ENCODE data around the gene PNMA1.

Gene PNMA1

DNA sequence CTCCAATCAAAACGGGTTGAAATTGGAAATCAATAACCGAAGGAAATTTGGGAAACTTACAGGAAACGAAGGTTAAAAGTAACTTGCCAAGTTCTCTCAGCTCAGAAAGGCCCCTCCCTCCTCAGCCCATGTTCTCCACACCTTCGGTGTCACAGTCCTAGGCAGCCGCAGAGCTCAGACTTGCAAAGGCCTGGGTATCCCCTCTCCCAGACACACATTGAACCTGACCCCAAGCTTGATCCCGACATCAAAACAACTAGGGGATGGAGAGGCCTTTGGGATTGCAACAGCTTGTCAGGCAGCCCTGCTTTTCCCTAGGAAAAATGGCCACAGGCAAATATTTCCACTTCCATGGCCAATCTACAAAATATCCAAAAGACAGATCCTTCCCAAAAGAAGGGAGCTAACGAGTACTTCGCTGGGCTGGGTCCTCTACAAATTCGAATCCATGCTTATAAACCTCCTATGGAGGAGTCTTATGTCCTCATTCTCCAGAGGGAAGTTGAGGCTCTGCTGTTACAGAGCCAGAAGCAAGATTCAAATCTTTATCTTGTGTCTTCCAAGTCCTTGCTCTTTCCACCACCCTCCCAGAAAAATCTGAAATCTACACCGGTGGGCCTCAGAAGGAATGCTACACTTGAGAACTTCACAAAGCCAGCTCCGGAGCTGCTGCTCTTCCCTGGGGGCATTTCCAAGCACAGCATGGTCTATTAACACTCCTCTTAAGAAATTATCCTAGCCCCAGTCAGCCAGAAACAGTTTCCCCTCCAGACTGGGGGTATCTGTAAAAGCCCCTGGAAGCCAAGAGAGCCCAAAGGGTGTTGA, 35.7 kb upstream of the PNMA1 start:
- DNase-seq = no peak

DNA sequence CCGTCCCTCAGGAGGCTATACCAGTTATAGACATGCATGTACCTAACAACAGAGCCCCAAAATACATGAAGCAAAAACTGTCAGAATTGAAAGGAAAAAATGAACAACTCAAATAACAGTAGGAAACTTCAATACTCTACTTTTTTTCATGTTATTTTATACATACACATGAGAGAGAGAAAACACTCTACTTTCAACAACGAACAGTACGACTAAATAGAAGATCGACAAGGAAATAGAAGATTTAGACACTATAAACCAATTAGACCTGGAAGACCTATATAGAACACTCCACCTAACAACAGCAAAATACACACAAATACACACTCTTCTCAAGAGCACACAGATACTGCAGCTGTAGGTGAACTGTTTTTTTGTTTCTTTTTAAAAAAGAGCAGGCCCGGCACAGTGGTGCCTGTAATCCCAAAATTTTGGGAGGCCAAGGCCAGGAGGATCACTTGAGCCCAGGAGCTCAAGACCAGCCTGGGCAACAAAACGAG, 34.7 kb upstream of the PNMA1 start:
- no peak for DNase-seq

DNA sequence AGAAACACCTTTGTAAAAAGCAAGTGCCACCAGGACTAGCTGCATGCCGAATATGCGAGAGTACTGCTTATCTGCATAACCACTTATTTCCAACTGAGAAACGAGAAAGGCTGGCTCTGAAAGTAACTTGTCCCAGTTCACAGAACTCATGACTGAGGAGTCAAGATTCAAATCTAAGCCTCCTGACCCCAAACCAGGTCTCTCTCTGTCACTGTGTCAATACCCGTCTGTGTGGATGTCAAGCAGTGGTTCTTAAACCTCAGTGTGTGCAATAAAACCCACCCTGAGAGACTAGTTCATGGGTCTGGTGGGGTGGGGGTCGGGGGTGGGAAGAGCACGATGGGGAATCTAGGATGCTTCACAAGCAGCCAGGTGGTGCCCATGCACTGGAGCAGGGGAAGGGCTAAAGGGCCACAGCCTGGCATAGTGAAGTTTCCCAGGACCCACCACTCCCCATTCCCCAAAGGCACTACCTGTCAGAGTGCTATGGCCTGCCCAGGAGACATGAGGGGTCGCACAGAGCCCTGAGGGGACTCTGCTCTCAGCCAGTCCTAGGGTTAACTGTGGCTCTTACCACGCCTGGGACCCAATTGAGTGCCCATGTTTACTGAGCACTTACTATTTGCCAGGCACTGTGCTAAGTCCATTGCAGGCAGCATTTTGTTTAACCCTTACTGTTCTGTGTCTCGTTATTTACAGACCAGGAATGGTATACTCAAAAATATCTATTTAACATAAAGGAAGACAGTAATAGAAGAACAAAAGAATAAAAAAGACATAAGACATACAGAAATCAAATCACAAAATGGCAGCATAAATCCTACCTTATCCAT, 33.4 kb upstream of the PNMA1 start:
- no peak for DNase-seq

DNA sequence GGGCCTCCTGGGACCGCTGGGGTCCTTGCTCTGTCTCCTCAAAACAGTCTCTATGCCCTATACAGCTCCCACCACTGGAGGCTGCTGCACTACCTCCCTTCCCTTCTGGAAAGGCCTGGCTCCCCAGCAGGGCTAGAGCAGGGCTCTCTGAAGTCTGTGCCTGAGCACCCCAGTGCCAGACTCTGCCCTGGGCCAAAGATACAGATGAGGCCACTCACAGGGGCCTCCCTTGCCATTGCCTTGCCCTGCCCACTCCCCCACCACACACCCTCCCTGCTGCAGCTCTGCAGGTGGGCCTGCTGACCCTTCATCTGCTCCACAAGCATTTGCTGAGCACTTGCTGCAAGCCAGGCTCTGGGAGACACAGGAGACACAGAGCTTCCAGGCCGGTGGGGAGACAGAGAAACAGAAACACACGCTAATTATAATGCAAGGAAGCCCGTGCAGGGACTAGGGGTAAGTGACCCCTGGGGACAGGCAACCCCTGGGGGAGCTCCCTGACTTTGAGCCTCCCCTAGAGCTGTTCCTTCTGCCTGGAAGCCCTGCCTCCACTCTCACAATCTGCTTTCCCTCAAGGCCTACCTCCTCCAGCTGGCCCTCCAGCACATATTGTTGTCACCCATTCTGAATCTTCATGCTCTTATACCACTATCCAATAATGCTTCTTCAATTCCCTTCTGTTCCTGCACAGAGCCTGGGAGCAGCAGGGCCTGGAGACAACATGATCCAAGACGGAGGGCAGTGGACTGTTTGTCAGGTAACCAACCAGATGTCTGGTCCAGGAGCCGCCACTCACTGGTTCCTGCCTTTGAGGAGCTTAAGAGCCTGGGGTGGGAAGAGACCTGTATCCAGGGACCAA, 32.6 kb upstream of the PNMA1 start:
- no peak for DNase-seq

DNA sequence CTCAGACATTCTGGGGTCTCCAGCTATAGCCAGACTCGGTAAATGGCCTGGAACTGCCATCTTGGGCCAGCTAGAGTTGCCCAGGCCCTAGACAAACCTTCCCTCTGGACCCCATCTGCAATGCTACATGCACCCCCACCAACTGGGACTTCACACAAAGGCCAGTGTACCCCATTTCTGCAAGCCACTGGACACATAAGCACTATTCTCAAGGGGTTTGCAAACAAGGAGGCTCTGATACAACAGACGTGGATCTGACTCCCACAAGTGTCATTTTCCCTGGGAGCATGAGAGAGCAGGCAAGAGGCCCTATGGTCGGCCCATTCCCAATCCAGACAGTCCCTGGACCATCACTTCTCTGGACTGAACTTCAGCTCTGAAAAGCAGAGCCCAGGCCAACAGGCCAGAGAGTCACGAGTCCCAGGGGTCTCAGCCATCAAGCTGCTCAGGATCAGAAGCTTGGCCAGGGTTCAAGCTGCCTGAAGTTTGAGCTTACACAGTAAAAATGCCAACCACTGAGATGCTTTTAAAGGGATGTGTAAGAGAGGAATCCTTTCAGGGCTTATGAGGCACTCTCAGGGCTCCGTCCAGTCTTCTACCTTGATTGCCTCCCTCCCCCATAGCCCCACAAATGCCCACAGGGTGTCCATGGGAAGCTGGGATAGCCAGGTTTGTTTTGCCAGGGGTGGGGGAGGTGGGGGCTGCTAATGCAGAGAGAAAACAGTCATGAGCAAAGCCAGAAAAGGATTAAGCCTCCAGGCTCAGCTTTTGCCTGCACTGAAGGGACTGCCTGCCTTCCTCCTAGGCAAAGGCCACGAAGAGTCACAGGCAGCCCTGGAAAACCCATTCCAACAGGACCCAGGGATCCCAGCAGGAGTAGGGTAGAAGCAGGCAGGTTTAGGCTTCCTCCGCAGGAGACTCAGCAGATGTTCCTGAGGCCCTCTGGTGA, 31.7 kb upstream of the PNMA1 start:
- no peak for DNase-seq

DNA sequence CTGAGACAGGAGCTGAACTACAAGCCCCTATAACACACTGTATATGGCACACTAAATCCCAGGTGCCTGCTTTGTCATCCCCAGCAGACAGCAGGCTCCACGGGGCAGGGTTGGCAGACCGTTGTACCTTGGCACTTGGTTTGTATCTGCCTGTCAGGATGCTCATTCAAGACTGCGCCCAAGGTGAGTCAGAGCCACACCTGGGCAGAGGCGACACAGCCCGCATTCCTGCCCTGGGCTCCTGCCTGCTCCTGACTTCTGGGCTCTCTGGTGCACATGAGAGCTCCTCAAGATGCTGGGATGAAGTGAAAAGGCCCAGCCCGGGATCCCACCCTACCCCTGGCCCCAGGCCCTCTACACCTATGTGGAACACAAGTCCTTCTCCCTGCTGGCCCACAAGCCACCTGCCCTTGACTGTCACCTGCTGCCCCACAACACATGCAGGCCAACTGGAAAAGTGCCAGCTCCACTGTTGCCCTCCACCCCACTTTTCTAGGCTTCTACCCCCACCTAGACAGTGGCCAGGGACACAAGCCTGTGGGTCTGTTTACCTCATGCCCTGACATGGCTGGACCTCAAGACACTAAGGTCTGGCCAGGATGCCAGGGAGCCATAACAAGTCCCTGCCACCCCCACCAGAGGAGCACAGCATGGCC, 30.8 kb upstream of the PNMA1 start:
- DNase-seq = no peak

DNA sequence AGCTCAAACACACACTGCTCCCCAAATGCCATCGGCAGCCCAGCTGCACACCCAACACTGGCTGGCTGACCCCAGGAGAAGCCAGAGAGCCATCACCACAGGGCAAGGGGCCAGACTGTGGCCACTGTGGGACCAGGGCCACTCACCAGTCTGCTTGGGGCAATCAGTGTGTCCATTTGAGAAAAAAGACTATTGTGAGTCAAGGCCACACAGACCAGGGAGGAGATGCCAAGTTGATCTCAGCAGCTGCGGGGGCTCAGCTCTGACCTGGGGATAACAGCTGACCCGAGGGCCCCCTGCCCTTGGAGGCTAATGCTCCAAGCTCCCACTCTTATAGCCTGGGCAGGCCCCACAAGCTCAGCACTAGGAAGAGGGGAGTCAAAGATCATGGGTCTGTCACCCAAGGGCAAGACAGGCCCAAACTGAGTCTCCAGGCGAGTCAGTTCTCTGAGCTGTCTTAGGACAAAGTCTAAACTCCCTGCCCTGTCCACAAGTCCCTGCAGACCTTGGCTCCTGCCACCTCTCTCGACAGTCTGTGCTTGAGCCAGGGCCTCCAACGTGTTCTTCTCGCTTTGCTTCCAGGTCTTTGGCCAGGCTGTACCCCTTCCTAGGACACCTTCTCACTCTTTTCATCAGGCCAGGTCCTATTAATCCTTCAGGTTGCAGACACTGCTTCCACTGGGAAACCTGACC, 30.1 kb upstream of the PNMA1 start:
- DNase-seq = no peak

DNA sequence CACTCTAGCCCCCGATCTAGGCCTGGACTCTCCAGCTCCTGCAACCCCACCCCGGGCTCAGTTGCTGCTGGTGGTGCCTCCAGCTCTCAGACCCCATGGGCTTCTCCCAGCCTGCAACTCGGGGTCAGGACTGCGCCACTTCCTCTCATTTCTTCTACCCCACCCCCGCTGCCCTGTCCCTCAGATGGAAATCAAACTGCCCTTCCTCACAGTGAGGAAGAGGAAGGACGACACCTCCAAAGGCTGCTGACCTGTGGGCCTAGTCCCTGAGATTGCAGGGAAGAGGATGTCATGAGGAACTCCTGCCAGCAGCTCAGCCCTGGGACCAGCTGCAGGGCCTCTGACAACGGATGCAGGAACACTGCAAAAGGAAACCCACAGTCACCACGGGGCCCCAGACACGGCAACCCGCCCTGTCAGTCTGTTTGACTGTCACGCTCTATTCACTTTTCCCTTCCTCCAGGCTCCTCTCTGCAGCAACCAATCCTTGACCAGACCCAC, 29.3 kb upstream of the PNMA1 start:
- no peak for DNase-seq

DNA sequence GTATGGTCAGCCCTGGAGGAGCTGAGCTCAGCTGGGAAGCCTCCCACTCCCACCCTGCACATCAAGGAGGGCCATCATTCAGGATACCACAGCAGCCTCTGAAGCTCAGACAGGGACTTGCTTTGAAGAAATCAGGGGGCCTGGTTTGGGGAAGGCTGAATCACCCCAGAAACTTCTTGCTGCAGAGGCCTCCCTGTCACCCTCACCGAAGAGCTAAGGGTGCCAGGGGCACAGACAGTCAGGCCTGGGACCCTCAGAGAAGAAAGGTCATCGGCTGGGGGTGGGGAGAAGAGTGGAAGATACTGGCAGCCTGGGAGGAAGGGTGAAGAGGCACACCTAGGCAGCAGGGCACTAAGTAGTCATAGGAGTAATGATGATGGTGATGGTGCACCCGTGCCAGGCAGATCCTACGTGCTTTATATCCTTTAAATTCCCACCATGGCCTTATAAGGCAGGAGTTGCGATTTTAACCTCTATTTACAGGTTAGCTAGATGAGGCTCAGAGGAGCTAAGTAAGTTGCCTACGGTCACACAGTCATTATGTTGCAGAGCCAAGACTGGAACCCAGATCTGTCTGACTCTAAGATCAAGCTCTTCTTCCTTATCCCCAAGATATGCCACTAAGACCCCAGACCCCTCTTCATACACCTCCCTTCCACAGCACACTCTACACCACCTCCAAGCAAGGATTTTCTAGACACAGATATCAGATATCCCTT, 28.5 kb upstream of the PNMA1 start:
- no peak for DNase-seq

DNA sequence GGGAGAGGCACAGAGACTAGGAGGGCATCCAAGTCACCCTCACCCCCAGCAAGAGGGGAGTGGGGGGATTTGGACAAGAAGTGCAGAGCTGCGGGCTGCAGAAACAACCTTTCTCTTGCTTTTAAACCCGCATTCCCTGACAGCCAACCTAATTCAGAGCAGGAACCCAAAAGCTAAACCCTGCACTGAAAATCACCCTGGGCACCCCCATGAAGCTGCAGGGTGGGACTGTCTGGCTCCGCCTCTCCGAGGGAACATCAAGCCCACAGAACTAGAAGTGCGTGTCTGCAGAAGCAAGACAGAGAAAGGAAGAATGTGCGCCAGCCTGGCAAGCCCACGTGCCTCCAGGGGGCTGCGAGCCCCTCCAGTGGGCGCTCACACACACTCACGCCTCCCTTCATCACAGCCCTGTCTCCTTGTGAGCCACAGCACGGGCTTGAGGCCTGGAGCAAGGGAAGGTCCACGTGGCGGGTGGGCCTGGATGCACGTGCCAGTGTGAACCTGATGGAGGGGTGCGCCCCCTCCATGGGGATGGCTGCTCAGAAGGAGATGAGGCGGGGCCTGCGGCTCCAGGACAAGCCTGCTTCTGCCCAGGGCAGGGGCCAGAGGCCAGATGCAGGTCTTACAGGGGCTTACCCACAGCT, 27.8 kb upstream of the PNMA1 start:
- DNase-seq = no peak

DNA sequence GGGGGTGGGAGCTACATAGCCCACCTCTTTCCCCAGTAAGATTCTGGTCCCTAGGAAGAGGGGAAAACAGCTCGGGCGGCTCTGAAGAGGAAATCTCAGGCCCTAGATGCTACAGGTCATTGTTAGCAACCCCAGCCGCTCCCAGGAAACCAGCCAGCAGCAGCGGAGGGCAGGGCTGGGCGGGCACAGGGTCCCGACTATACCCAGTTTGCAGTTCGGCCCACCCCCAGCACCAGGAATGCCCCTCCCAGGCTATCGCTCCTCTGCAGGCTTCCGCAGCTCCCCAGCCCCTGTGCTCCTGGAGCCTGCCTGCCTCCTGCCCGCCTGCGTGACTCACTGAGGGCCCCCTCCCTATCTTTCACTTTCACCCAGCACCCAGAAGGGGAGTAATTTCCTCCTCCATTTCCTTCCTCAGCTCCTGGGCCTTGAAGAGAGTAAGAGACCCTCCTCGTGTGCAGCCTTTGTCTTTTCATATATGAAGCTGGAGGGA, 27.2 kb upstream of the PNMA1 start:
- DNase-seq = no peak

DNA sequence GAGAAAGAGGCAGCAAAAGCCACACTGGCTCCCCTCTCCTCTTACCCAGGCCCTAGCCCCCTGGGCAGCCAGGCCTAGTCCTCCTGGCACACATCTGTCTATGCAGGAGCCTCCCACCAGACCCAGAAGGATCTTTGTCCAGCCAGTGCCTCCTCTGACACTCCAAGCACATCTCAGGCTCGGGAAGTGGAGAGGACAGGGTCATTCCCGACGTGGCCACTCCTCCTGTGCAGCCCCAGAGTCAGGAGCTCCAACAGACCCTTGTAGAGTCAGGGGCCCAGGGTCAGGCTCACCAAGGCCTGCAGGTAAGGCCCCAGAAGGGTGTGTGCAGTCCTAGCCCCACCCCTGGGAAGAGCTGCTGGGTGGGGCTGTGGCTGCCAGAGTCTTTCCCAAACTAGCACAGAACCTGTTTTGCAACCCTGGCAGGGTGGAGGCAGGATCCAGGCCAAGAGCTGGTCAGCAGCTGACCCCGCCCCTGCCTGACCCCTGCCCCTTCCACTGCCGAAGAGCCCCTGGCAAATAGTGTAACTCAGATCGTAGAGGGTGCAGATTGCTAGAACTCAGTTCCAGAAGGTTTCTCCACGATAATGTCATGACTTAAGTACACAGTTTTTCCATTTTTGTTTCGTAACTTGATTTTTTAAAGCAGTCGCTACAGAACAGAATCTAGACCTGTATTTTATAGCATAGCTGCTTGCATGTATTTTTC, 26.6 kb upstream of the PNMA1 start:
- no peak for DNase-seq

DNA sequence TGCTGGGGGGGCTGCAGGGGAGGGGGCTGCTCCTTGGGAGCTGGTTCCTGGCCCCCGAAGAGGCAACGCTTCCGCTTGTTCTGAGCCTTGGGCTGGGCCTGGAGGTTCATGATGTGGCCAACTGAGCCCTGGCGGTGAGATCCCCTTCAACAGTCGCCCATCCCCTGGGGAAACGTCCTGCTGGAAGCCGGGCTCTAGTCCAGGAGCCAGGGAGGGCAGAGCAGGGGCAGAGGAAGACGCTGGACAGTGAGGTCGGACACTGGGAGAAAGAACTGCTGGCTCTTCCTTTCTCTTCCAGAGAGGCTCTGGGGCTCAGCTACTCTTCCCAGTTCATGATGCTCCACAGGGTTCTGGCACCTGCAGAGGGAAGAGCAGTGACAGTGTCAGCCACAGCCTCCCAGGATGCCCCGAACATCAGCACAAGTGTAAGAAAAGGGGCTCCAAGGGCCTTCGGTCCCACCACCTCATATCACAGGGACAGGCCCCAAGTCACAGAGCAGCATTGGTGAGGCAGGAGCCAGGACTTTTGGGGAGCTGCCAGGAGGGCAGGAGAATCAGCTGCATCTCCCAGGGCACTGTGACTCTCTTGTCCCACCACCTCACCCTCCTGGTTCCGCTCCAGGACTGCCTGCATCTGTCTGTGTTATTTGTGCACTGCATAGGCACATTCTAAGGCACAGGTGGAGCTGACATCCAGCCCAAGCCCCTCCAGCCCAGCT, 25.9 kb upstream of the PNMA1 start:
- DNase-seq = no peak

DNA sequence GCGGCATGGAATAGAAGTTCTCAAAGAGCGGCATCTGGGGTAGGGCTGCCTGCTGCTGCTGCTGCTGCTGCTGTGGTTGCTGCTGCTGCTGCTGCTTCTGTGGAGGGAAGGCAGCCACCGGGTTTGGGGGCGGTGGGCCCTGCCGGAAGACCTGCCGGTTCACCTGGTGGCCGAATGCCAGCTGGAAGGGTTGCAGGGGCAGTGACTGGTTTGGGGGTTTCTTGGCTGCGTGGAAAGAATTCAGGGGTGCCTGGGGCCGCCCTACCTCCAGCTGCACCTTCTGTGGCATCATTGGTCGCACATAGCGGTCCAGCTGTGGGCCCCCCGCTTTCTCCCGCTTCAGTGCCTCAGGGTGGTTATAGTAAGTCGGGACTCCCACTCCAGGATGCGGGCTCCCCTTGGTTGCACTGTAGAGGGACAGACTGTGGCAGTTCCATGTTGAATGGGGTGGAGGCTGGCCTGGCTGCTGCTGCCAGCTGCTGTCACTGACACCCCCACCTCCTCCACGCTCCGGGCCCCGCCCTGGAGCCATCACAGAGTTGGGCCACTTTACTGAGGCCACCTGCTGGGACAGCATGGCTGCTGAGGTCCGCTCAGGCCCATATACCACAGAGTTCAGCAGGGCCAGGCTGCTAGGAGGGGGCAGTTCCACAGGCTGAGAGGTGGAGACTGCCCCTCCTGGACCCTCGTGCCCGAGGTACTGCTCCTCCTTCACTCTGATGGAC, 25.2 kb upstream of the PNMA1 start:
- no peak for DNase-seq

DNA sequence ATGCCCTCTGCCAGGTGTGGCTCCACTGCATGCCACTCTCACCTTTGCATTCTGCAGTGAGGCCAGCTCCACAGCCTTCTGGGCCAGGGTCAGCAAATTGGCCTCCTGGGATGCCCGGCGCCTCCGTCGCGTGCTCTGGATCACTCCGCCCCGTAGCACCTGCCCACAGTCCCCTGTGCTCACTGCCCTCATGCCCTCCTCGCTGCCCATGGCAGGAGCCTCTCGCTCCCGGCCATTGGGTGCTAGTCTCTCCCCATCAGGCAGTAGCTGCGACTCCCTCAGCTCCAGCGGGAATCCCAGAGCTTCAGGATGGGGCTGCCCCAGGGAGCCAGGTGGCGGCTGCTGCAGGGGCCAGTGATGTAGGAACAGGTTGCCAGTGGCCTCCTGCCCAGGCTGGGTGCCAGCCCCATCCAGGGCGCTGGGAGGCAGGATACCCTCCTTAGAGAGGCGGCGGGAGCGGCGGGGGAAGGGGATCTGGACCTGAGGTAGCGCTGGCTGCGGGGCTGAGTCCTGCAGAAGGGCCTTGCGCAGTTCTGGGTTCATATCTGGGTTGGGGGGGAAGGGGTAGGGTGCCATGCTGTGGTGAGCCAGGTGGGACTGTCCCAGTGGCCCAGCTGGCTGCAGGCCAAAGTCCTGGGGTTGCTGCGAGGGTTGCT, 24.5 kb upstream of the PNMA1 start:
- DNase-seq = no peak

DNA sequence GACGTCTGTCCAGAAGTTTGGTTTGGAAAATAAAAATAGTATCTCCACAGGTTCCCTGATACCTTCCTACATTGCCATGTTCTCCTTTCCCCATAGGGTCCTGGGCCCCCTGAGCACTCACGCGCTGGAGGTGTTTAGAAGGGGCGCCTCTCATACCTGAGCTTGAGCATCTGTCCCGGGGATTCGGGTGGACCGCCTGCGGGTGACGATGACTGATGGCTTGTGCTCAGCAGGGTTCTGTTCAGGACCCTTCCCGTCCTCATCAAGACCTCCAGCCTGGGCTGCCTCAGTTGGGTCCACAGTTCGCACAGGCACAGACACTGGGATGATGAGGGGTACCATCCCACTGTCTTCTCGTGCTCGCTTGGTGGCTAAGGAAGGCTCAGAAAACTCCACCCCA, 22.7 kb upstream of the PNMA1 start:
- no peak for DNase-seq

DNA sequence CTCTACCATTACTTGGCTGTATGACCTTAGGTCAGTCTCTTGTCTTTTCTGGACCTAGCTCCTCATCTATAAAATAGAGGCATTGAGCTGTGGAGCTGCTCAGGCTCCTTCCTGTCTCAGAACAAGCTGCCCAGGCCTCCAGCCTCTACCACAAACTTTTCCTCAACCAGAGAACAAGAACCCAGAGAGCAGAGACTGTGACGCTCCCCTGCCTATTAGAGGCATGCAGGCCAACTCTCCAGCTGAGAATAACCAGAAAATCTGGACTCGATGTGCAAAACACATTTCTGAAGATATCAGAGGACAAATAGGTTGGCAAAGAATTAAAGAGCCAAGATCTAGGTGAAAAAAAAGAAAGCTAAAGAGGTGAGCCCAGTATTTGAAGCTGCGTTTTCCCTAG, 17.8 kb upstream of the PNMA1 start:
- DNase-seq = no peak
